ENCODE measurements around the gene SNRNP35. TPM values are rescaled to one million over a fixed set of nuclear protein-coding genes. Genes with fewer than 3 reads are reported as not detected.
A peak's percentile ranks its signal among the peaks of the same experiment; 100 is the strongest.
"Not testable (repeated sequence)": the region's sequence is repeated elsewhere in the genome, so short reads cannot be mapped to it uniquely, and the experiment has no call there.

The SNRNP35 gene
- total RNA-seq, 2 donors from 2014 or later = 20.1 to 22.3 TPM

DNA sequence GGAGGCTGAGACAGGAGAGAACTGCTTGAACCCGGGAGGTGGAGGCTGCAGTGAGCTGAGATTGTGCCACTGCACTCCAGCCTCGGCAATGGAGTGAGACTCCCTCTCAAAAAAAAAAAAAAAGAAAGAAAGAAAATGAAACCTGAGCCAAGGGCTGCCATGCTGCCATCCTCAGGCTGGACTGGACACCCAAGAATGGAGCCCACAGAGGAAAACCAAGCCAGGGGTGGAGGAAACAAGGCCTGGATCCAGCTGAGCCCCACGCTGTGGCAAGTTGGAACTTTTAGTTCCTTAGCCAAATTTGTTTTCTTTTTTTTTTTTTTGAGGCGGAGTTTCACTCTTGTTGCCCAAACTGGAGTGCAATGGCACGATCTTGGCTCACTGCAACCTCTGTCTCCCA is 23.3 kb downstream of the SNRNP35 start:
- DNase-seq; intact Hi-C loops (cut with DNase I); ATAC-seq: not testable (repeated sequence)

GRCh38 chr12:123482876-123483275 is 24.9 kb downstream of the SNRNP35 start:
- DNase-seq (no peak), ATAC-seq (no peak)
- intact Hi-C loops (cut with DNase I) = no loop called here

DNA sequence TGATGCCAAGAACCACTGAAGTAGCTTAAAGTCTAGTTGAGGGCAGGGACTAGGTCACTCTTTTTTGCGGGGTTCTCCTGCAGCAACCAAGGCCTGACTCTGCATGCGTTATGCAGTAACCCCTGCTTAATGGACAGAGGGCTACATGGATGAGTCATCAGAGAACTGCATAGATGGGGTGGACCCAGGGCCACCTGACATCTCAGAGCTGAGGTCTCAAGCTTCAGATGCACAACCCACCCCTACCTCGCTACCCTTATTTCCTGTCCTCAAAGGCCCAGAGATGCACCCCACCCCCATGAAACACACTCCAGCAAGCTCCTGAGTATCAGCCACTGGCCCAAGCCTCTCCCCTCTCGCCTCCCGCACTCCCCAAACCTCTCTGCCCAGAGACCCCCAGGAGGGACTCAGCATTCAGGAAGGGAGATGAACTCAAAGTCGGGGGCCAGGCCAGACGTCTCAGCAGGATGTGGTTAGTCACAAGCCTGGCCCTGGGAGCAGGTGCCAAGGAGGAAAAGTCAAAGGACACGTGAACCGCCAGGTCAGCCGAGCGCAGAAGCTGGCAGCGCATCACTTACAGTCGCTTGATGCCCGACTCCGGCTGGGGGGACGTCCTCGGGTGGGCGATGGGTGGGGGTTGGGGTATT is 25.8 kb downstream of the SNRNP35 start:
- DNase-seq (no peak), ATAC-seq (no peak)
- intact Hi-C loops (cut with DNase I) = no loop called here

DNA sequence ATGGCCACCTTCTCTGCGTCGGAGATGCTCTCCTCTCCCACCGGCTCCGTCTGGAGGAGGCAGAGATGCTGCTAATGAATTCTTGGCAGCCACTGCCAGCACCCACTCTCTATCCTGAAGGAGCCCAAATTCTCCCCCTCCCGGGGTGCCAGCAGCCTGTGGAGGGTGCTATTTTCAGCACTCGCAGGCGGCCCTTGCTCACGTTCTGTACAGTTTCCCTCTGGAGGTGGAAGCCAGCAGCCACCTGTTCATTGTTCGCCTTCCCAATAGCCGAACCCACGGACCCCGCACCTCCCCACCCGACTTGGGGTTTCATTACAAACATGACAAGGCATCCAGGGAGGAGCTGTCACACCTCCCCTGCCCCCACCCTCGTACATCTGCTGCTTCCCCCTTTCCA is 27.8 kb downstream of the SNRNP35 start:
- DNase-seq (no peak), ATAC-seq (no peak)
- intact Hi-C loops (cut with DNase I) = no loop called here

- intact Hi-C loops (cut with DNase I) = no loop called here
- ATAC-seq = no peak
- DNase-seq = no peak
These were observed 29.5 kb downstream of the SNRNP35 start for GRCh38 chr12:123487428-123487827.

DNA sequence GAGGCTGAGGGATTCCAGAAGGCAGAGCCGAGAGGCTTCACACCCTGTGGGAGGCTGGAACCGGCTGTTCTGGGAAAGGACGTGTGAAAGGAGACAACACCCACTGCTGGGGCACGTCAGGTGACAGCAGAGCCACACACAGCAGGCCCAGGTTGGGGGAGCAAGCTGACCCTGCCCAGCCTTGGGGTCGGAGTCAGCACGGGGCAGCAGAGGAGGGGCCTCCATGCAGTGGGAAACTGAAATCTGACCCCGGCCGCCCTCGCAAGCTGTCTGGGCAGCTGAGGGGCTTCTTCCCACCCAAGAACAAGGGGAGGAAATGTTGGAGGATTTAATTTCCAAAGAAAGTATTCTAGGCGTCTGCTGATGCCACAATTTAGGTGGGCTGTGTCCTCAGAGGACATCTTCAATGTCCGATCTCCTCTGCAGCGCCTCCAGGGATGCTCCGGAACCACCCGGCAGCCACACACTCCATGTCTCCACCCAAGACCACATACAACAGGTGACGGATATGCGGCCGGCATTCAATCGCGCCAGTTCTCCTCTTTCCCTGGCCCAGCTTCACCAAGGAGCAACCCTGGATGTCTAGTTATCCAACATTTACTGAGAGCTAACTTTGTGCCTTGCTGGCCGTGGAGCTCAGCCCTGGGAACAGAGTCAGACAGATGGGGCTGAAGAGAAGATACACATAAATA is 30.7 kb downstream of the SNRNP35 start:
- peak; percentile 33 for DNase-seq
- intact Hi-C loops (cut with DNase I) = no loop called here
- ATAC-seq = peak in 1 of 2 donors; percentile 28

GRCh38 chr12:123489580-123489979 is 31.6 kb downstream of the SNRNP35 start:
- intact Hi-C loops (cut with DNase I) = no loop called here
- ATAC-seq (no peak), DNase-seq (no peak)

DNA sequence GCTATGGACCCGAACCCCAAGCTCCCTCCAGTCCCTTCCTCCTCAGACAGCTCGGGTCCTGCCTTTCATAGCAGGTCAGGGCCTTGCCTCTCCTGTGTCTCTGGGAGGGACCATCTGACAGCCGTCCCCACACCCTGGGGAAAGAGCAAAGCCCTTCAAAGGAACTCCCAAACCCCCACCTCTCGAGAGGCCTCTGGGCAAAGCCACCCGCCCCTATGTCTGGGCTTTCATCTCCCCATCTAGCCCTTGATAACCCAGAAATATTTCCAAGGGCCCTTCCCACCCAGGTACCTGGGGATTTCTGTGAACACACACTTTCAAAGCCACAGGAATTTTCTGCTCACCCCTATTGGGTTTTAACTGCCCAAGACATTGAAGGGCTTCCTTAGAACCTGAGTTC is 32.1 kb downstream of the SNRNP35 start:
- intact Hi-C loops (cut with DNase I) = no loop called here
- DNase-seq = no peak
- no peak for ATAC-seq

DNA sequence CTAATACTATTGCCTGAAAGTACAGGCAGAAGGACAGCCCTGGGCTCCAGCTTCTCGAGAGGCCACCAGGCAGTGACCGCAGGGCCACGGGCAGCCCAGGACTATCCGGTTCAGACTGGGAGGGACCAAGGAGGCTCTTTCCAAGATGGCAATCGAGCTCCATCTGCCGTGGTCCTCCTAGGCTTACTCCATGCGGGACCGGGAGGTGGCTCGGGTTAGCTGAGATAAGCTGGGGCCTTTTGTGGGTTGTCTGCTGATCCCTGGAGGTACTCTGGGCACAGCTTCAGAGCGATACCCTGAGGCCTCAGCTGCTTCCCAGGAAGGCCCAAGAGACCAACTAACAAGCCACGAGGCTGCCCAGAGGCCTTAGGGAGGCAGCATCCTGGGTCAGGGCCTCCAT is 33.1 kb downstream of the SNRNP35 start:
- ATAC-seq (no peak), DNase-seq (no peak)
- intact Hi-C loops (cut with DNase I) = no loop called here

DNA sequence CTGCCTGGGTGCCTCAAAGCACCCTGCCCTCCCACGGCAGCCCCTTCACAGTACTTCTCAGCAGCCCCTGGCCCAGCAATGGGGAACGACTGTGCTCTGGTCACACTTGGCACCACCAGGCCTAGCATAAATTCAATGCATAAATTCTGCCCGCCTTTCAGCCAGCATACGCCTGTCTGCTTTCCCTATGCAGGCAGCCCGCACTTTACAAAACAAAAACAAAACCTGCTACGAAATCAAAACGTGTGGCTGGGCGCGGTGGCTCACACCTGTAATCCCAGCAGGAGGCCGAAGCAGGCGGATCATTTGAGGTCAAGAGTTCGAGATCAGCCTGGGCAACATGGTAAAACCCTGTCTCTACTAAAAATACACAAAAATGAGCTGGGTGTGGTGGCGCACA is 33.5 kb downstream of the SNRNP35 start:
- no peak for ATAC-seq
- intact Hi-C loops (cut with DNase I) = no loop called here

GRCh38 chr12:123492339-123493039 is 34.5 kb downstream of the SNRNP35 start:
- DNase-seq; intact Hi-C loops (cut with DNase I): not testable (repeated sequence)
- peak; percentile 7 to 48 for ATAC-seq

More for the DNA sequence above, 33.5 kb downstream of the SNRNP35 start:
- no peak for DNase-seq

DNA sequence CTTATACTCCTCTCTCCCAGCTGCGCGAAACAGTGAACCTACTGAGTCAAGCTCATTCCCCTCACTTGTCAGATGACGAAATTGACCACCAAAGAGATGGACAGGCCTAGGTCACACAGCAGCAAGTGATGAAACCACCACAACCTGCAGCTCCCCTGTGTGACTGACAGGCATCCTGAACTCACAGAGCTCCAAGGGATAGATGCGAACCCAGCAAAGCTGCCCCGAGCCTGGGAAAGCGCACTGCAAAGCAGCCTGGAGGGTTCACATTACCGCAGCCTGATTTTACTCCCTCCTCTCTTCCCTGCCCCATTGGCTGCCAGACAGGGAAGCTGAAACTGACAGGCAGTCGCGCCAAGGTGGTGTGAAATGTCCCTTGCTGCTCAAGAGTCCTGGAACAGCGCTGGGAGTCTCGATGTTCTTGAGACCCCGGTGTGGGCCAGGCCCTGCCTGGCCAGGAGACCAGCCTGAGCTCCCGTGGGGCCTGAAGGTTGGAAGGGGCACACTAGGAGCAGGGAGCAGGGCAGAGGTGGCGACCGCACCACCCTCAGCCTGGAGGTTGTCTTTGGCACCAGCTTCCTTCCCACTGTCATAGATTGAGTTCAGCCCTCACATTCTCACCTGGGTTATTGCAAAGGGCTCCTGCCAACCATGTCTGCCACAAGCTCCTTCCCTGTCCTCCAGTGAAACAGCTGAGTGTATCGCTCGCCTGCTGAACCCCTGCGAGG is 36.3 kb downstream of the SNRNP35 start:
- DNase-seq = peak; percentile 56
- ATAC-seq = peak; percentile 67 to 81
- intact Hi-C loops (cut with DNase I) = no loop called here

- ATAC-seq = no peak
- intact Hi-C loops (cut with DNase I) = no loop called here
- no peak for DNase-seq
These were observed 39.1 kb downstream of the SNRNP35 start for GRCh38 chr12:123497065-123497464.

GRCh38 chr12:123498126-123498825 is 40.3 kb downstream of the SNRNP35 start:
- no peak for ATAC-seq
- intact Hi-C loops (cut with DNase I) = no loop called here
- no peak for DNase-seq

- DNase-seq (no peak), ATAC-seq (no peak)
- intact Hi-C loops (cut with DNase I) = no loop called here
These were observed 41.4 kb downstream of the SNRNP35 start for GRCh38 chr12:123499332-123499731.

DNA sequence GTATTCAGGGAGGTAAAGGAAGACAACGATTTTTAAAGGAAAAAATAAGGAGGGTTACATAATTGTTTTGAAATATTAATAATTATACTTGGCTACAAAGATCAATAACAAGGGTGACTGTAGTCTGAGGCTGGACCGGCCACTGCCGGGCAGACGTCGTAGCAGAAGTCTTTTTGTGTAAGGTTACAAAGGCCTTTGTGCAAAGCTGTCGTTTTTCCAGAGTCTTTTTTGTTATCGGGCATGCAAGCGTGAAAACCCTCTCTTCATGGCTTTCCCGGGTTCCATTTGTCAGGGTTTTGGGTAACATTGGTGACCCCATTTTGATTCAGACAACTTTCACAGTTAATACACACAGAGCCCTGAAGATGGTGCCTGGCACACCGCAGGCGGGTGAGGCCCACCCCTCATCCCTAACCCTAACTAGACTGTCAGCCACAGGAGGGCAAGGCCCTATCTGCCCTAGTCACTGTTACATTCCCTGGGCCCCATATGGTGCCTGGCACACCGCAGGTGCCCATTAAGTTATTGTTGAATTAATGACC is 44.3 kb downstream of the SNRNP35 start:
- no peak for ATAC-seq
- intact Hi-C loops (cut with DNase I) = no loop called here

GRCh38 chr12:123506059-123506842 is 48.3 kb downstream of the SNRNP35 start:
- intact Hi-C loops (cut with DNase I) = no loop called here
- DNase-seq (no peak), ATAC-seq (no peak)

More for the DNA sequence above, 44.3 kb downstream of the SNRNP35 start:
- DNase-seq = no peak

DNA sequence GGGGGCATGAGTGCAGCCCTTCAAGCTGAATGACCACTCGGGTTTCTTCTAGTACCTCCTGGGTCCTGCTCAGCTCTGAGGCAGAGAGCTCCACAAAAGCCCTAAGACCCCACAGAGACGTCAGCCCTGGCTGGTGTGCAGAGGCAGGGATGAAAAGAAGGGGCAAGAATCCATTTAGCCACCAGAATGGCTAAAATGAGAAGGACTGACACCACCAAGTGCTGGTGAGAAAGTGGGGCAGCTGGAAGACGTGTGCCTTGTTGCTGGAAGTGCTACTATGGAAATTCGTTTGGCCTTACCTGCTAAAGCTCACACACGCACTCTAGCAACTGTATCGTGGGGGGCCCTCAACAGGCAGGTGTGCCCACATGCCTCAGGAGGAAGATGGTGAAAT is 48.9 kb downstream of the SNRNP35 start:
- ATAC-seq (no peak), DNase-seq (no peak)
- intact Hi-C loops (cut with DNase I) = no loop called here

Data from left cardiac atrium (tissue), 4 donors.